ENCODE results near the gene ARMC3.

DNA sequence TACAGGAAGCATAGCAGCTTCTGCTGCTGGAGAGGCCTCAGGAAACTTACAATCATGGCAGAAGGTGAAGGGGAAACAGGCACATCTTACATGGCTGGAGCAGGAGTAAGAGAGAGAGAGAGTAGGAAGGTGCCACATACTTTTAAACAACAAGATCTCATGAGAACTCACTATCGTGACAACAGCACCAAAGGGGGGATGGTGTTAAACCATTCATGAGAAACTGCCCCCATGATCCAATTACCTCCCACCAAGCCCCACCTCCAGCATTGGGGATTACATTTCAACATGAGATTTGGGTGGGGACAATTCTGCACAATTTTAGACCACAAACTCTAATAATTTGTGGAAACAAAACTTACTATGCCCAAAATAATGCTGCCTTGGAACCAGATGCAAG, 16.8 kb upstream of the ARMC3 start:
- TF ChIP-seq, protein P1, sequence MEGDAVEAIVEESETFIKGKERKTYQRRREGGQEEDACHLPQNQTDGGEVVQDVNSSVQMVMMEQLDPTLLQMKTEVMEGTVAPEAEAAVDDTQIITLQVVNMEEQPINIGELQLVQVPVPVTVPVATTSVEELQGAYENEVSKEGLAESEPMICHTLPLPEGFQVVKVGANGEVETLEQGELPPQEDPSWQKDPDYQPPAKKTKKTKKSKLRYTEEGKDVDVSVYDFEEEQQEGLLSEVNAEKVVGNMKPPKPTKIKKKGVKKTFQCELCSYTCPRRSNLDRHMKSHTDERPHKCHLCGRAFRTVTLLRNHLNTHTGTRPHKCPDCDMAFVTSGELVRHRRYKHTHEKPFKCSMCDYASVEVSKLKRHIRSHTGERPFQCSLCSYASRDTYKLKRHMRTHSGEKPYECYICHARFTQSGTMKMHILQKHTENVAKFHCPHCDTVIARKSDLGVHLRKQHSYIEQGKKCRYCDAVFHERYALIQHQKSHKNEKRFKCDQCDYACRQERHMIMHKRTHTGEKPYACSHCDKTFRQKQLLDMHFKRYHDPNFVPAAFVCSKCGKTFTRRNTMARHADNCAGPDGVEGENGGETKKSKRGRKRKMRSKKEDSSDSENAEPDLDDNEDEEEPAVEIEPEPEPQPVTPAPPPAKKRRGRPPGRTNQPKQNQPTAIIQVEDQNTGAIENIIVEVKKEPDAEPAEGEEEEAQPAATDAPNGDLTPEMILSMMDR (IDR thresholded peaks at IDR 0.05): no peak
- no peak for TF ChIP-seq POLR2A (IDR thresholded peaks at IDR 0.05)

Measured in esophagus squamous epithelium (tissue), 4 donors.